Activated CD8-positive, alpha-beta memory T cell treated with anti-CD3 and anti-CD28 coated beads, Interleukin-2, amount 10 ng/mL, durations not matched to agents 7 days and 5 days (primary cell): ENCODE data around the gene TNS3. TPM values are rescaled to one million over a fixed set of nuclear protein-coding genes. Genes with fewer than 3 reads are reported as not detected.

Experiments used
- ATAC-seq: fragments of 150-1000 bp; cut with Tn5 transposase; one replicate; pipeline ENCODE4 v1.10.0; 2021; ENCODE audit warnings: moderate library complexity
- CTCF ChIA-PET: fragments of 350-600 bp; sonication (Branson Sonifier 250); formaldehyde crosslinking; loops from one replicate; lab custom pipeline; 2021; ENCODE audit warnings: antibody characterized with exemption; lab: Charles Lee
- DNase-seq: peaks from one replicate; pipeline ENCODE4 v3.0.0-alpha.2; 2020
- H3K27ac Mint-ChIP-seq: one replicate; pipeline ENCODE4 v1.8.0; 2021; ENCODE audit warnings: mild to moderate bottlenecking, mixed read lengths
- H3K27me3 Mint-ChIP-seq: one replicate; pipeline ENCODE4 v1.8.0; 2021; ENCODE audit warnings: mixed read lengths
- H3K36me3 Mint-ChIP-seq: one replicate; pipeline ENCODE4 v1.8.0; 2021; ENCODE audit warnings: mild to moderate bottlenecking, mixed read lengths
- H3K4me1 Mint-ChIP-seq: one replicate; pipeline ENCODE4 v1.8.0; 2021; ENCODE audit warnings: mixed read lengths
- H3K4me3 Mint-ChIP-seq: one replicate; pipeline ENCODE4 v1.8.0; 2021; ENCODE audit warnings: mild to moderate bottlenecking, moderate library complexity, mixed read lengths
- H3K9me3 Mint-ChIP-seq: one replicate; pipeline ENCODE4 v1.8.0; 2022; ENCODE audit warnings: low read depth, mixed read lengths
- total RNA-seq, 2 experiments: library from RNA; stranded (reverse); gene quantifications; one replicate each; pipeline ENCODE4 v1.2.3, GENCODE V29; 2021

TNS3 gene
- total RNA-seq, 2 experiments from 2014 or later, result 0.23 to 2.6 TPM

DNA sequence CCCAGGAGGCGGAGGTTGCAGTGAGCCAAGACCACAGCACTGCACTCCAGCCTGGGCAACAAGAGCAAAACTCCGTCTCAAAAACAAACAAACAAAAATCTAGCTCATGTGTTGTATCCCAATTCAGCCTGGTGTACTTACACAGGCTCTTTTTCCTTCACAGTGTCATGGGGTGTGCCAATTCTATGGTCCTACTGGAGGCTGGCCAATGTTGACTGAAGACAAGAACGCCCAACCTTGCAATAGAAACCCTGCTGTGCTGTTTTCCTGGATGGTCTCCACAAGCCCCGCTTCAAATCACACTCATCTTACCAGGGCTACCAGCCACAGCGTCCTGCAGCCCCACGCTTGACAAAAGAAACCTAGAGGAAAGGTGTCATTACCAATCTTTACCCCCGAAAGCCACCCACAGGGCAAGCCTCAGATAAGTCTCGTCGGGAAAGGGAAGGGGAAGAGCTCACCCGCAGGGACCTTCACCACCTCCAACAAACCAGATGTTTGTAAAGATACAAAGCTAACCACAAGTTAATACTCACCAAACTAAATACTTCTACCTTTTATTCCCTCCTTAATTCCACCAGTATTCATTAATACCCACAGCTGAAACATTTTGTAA lies 64.8 kb downstream of the TNS3 start:
- Mint-ChIP-seq H3K9me3 (no peaks in the 10 kb centered on the region), H3K4me3 (no peak overlapping the region), H3K27ac (no peak overlapping the region), H3K27me3 (no peaks in the 10 kb centered on the region), H3K4me1 (no peaks in the 10 kb centered on the region), H3K36me3 (no peaks in the 10 kb centered on the region)
- CTCF ChIA-PET, result no interaction called here
- ATAC-seq (no peak), DNase-seq (no peak)

GRCh38 chr7:47516386-47516785 lies 65.5 kb downstream of the TNS3 start:
- H3K36me3 Mint-ChIP-seq, result no peaks in the 10 kb centered on the region

DNA sequence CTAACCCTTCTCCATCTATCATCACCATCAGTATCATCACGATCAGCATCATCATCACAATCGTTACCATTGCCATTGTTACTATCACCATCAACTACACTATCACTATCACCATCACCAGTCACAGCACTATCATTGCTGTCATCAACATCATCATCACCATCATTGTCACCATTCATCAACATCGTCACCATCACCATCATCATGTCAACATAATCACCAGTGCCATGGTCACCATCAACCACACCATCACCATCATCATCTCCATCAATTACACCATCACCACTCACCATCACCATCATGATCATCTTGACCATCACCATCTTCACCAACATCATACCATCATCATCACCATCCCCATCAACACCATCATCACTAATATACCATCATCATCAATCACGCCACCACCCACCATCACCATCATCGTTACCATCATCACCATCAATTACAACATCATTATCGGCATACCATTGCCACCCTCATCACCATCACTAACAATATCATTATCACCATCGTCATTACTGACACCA lies 66.5 kb downstream of the TNS3 start:
- Mint-ChIP-seq H3K27ac (no peak overlapping the region), H3K27me3 (no peaks in the 10 kb centered on the region), H3K4me1 (no peaks in the 10 kb centered on the region), H3K4me3 (no peak overlapping the region), H3K36me3 (no peaks in the 10 kb centered on the region), H3K9me3 (no peaks in the 10 kb centered on the region)
- ATAC-seq, result no peak
- CTCF ChIA-PET, result no interaction called here
- DNase-seq, result no peak

More at GRCh38 chr7:47516386-47516785, 65.5 kb downstream of the TNS3 start:
- Mint-ChIP-seq H3K4me1 (no peaks in the 10 kb centered on the region), H3K4me3 (no peak overlapping the region), H3K27ac (no peak overlapping the region), H3K27me3 (no peaks in the 10 kb centered on the region), H3K9me3 (no peaks in the 10 kb centered on the region)
- ATAC-seq, result no peak
- CTCF ChIA-PET, result no interaction called here
- DNase-seq, result no peak

DNA sequence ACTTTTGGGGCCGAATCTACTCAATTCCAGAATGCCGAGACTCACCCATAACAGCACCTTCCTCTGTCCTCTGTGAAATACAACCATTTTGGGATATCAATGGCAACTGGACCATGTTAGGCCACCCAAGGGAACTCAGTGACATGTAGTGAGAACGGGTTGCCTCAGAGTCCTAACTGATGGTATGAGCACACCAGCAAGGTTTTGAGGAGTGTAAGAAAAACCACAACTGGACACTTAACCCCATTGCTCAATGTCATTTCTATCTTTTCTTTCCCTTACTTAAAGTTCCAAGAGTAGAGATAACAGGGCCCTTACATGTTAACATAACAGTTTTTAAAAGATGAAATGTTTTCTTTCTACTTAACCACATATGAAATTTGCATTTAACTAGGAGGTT lies 67.1 kb downstream of the TNS3 start:
- no peaks in the 10 kb centered on the region for H3K9me3 Mint-ChIP-seq
- H3K27ac Mint-ChIP-seq, result no peak overlapping the region
- no peak for ATAC-seq
- DNase-seq, result no peak
- no peaks in the 10 kb centered on the region for H3K4me1 Mint-ChIP-seq
- no peaks in the 10 kb centered on the region for H3K27me3 Mint-ChIP-seq
- no peaks in the 10 kb centered on the region for H3K36me3 Mint-ChIP-seq
- CTCF ChIA-PET, result no interaction called here
- H3K4me3 Mint-ChIP-seq, result no peak overlapping the region

- H3K9me3 Mint-ChIP-seq, result no peaks in the 10 kb centered on the region
- ATAC-seq, result no peak
- CTCF ChIA-PET, result no interaction called here
- H3K4me3 Mint-ChIP-seq, result no peak overlapping the region
- no peak overlapping the region for H3K27ac Mint-ChIP-seq
- no peaks in the 10 kb centered on the region for H3K36me3 Mint-ChIP-seq
- no peak for DNase-seq
- H3K4me1 Mint-ChIP-seq, result no peaks in the 10 kb centered on the region
- H3K27me3 Mint-ChIP-seq, result no peaks in the 10 kb centered on the region
Measured at GRCh38 chr7:47514367-47514766, 67.5 kb downstream of the TNS3 start.

DNA sequence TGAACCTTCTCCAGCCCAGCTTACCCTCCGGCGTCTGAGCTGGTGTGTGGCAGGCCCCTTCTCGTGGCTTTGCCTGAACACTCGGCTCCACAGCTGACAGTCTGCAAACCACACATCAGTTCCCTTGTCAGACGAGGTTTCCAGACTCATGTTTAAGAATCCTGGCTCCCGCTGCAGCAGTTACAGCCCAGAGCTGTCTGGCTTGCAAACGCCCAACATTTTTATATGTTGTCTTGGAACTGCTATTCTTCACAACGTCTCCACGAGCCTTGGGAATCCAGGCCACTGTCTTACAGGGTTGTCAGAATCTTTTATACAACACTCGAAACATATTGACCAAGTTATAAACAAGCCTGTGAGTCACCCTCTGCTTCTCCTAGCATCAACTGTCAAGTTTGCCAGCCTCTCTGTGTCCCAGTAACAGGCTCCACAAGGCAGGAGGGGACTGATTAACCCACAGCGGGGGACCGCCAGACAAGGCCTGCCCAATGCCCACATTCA lies 68.1 kb downstream of the TNS3 start:
- CTCF ChIA-PET, result no interaction called here
- Mint-ChIP-seq H3K4me3 (no peak overlapping the region), H3K9me3 (no peaks in the 10 kb centered on the region), H3K27me3 (no peaks in the 10 kb centered on the region), H3K36me3 (no peaks in the 10 kb centered on the region), H3K4me1 (no peaks in the 10 kb centered on the region), H3K27ac (no peak overlapping the region)
- ATAC-seq, result no peak
- no peak for DNase-seq

- Mint-ChIP-seq H3K27me3 (no peaks in the 10 kb centered on the region), H3K4me3 (no peak overlapping the region), H3K36me3 (no peaks in the 10 kb centered on the region), H3K9me3 (no peaks in the 10 kb centered on the region), H3K27ac (no peak overlapping the region), H3K4me1 (no peaks in the 10 kb centered on the region)
- ATAC-seq (no peak), DNase-seq (no peak)
- CTCF ChIA-PET, result no interaction called here
Measured at GRCh38 chr7:47512481-47513176, 69.3 kb downstream of the TNS3 start.

DNA sequence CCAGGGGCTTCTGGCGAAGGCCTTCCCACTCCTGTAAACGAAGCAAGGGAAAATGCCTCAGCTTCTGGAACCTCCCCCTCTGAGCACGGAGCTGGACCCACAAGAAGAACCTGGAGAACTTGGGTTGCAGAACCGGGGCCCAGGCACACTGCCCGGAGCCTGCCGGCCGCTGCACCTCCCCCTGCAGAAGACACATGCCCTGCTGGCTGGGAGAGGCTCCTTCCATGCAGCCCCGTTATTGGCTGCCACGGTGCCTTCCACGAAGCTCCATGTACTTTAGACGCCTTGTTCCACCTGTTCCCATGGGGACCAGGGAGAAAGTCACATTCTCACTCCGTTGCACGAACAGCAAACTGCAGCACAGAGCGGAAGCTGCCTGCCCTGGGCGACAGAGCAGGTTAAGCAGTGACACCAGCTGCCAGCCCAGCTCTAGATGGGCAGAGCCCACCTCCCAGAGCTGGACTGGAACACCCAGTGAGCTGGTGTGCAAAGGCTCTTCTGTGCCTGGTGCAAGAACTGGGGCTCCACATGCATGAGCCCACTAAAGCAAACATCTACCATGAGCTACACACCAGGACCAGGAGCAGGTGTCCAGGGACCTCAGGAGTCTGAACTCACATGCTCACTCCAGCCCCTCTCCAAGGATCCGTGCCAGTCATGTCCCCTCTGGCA lies 70.1 kb downstream of the TNS3 start:
- no peaks in the 10 kb centered on the region for H3K27me3 Mint-ChIP-seq
- H3K27ac Mint-ChIP-seq, result no peak overlapping the region
- CTCF ChIA-PET, result no interaction called here
- H3K4me3 Mint-ChIP-seq, result no peak overlapping the region
- no peaks in the 10 kb centered on the region for H3K36me3 Mint-ChIP-seq
- ATAC-seq, result no peak
- no peaks in the 10 kb centered on the region for H3K4me1 Mint-ChIP-seq
- no peaks in the 10 kb centered on the region for H3K9me3 Mint-ChIP-seq
- no peak for DNase-seq

DNA sequence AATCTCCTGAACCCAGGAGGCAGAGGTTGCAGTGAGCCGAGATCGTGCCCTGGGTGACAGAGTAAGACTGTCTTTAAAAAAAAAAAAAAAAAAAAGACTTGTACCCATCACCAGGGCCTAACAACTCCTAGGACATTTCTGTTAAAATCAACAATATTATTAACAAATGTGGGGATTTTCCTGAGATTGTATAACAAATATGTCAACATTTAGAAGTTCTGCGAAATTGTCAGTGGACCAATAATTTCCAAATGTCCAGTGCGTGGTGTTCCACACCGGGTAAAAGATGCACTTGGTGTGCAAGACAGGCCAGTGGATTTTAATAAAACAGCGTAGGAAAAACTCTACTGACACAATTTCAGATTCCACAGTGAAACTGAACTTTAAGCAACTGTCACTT lies 71.1 kb downstream of the TNS3 start:
- Mint-ChIP-seq H3K36me3 (no peaks in the 10 kb centered on the region), H3K27ac (no peak overlapping the region), H3K27me3 (no peaks in the 10 kb centered on the region), H3K9me3 (no peaks in the 10 kb centered on the region), H3K4me3 (no peak overlapping the region), H3K4me1 (no peaks in the 10 kb centered on the region)
- no peak for ATAC-seq
- CTCF ChIA-PET, result no interaction called here
- no peak for DNase-seq

DNA sequence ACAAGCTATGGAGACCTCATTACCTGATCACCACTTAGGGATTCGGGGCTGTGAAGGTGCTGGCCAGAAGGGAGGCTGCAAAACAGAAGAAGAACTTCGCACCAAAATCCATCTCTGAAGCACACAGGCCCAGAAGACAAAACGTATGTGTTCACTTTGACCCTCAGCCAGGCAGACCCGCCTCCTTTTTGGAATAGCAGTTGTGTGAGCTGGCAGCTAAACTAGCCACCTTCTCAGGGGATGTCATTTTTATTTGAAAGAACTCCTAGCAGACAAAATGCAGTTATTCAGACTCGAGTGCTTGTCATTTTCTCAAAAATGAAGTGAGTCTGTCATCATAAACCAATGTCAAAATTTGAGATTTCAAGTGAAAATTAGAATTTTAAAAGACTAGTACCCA lies 71.7 kb downstream of the TNS3 start:
- DNase-seq (no peak), ATAC-seq (no peak)
- no peaks in the 10 kb centered on the region for H3K4me1 Mint-ChIP-seq
- no peaks in the 10 kb centered on the region for H3K27me3 Mint-ChIP-seq
- H3K36me3 Mint-ChIP-seq, result no peaks in the 10 kb centered on the region
- no peak overlapping the region for H3K27ac Mint-ChIP-seq
- CTCF ChIA-PET, result no interaction called here
- no peak overlapping the region for H3K4me3 Mint-ChIP-seq
- H3K9me3 Mint-ChIP-seq, result no peaks in the 10 kb centered on the region

DNA sequence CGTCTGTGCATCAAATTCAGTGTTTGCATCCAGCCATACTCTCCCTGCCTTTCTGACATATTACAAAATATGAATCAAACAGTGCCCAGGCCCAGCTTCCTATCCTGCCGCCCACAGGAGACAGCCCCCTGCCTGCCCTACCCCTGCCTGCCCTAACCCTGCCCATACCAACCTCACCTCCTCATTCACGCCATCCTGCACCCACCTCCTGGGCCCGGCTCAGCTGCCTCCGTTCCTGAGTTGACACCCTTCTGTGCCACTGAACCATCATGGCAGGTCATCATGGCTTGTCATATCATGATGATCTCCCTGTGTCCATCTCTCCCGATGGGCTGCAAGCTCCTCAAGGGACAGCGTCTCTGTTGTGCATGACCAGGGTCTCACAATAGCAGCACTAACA lies 72.3 kb downstream of the TNS3 start:
- ATAC-seq (no peak), DNase-seq (no peak)
- CTCF ChIA-PET, result no interaction called here
- Mint-ChIP-seq H3K9me3 (no peaks in the 10 kb centered on the region), H3K36me3 (no peaks in the 10 kb centered on the region), H3K4me3 (no peak overlapping the region), H3K27ac (no peak overlapping the region), H3K27me3 (no peaks in the 10 kb centered on the region), H3K4me1 (no peaks in the 10 kb centered on the region)

GRCh38 chr7:47508389-47509380 lies 73.2 kb downstream of the TNS3 start:
- no peak overlapping the region for H3K4me3 Mint-ChIP-seq
- H3K4me1 Mint-ChIP-seq, result no peaks in the 10 kb centered on the region
- DNase-seq (no peak), ATAC-seq (no peak)
- no peaks in the 10 kb centered on the region for H3K36me3 Mint-ChIP-seq
- H3K9me3 Mint-ChIP-seq, result no peaks in the 10 kb centered on the region
- CTCF ChIA-PET, result no interaction called here
- H3K27ac Mint-ChIP-seq, result no peak overlapping the region
- H3K27me3 Mint-ChIP-seq, result no peaks in the 10 kb centered on the region

DNA sequence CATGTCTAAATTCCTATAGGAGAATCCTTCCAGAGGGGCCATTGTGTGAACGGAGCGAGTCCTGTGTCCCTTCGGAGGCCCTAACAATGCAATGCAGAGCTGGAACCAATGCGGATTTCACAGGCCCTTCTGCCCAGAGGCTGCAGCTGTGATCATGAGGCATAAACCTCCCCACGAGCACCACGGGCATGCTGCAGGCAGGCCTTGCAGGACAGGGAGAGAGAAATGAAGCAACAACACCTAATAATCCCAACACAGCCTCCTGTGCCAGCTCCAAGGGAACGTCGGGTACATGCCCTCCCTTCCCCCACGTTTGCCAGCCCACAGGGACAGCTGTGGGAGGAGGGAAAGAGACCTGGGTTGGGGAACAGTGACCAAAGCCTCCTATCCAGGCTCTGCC lies 74.4 kb downstream of the TNS3 start:
- Mint-ChIP-seq H3K4me3 (no peak overlapping the region), H3K27ac (no peak overlapping the region), H3K9me3 (no peaks in the 10 kb centered on the region), H3K27me3 (no peaks in the 10 kb centered on the region), H3K4me1 (no peaks in the 10 kb centered on the region), H3K36me3 (no peaks in the 10 kb centered on the region)
- ATAC-seq (no peak), DNase-seq (no peak)
- CTCF ChIA-PET, result no interaction called here
